Stomach (tissue), 4 donors: ENCODE results near the gene STARD10.

Source experiments
- EP300 ChIP-seq: sonication (generic); formaldehyde crosslinking; IDR thresholded peaks from one replicate; pipeline ENCODE4 v1.6.1; 2017; ENCODE audit warnings: antibody characterized with exemption
- POLR2A ChIP-seq, 4 donors: fragments of 450-650 bp; IDR thresholded peaks; one replicate each; pipeline ENCODE4 v1.6.1; 2016; ENCODE audit warnings: antibody characterized with exemption in 4 of 4, control low read depth in 2 of 4, mild to moderate bottlenecking in 1 of 4, moderate library complexity in 1 of 4
- POLR2AphosphoS5 ChIP-seq, 3 donors: sonication (generic); formaldehyde crosslinking; IDR thresholded peaks; one replicate each; pipeline ENCODE4 v1.6.1; 2016; ENCODE audit warnings: antibody characterized with exemption in 3 of 3
- TF ChIP-seq, protein P1 (sequence below), 7 experiments: fragments of 450-650 bp in 4 of 7; fragments of 200-600 bp in 3 of 7; sonication (generic) in 3 of 7; IDR thresholded peaks; one replicate each; pipeline ENCODE4 v1.5.1; 2016 to 2019; ENCODE audit warnings: antibody characterized with exemption in 7 of 7, control low read depth in 2 of 7, mild to moderate bottlenecking in 1 of 7

DNA sequence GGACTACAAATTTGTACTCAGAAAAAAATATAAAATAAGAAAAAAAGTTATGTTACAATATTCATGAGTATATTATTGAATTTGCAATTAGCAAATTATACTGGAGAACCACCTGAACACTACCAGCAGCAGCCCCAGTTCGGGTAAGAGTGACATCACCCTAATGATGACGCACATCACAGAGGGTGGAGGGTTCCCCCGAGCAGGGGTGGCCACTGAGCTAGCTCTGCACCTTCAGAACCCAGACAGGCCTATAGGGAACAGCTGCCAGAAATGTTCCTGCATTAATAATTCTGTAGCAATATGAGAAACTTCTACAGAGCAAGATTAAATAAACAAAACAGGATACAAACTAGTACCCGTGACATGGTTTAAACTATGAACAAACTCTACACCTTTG is 24.2 kb downstream of the STARD10 start:
- TF ChIP-seq, protein P1, sequence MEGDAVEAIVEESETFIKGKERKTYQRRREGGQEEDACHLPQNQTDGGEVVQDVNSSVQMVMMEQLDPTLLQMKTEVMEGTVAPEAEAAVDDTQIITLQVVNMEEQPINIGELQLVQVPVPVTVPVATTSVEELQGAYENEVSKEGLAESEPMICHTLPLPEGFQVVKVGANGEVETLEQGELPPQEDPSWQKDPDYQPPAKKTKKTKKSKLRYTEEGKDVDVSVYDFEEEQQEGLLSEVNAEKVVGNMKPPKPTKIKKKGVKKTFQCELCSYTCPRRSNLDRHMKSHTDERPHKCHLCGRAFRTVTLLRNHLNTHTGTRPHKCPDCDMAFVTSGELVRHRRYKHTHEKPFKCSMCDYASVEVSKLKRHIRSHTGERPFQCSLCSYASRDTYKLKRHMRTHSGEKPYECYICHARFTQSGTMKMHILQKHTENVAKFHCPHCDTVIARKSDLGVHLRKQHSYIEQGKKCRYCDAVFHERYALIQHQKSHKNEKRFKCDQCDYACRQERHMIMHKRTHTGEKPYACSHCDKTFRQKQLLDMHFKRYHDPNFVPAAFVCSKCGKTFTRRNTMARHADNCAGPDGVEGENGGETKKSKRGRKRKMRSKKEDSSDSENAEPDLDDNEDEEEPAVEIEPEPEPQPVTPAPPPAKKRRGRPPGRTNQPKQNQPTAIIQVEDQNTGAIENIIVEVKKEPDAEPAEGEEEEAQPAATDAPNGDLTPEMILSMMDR (IDR thresholded peaks at IDR 0.05) = no peak
- TF ChIP-seq EP300 (no peak), POLR2A (IDR thresholded peaks at IDR 0.05) (no peak), POLR2AphosphoS5 (IDR thresholded peaks at IDR 0.05) (no peak)
